T47D (cell line): ENCODE measurements around the gene PIP4P1.

Experiments
- DNase-seq, 2 experiments: peaks; one replicate each; pipeline versions ENCODE4 v3.0.0 to v3.0.0-alpha.2; 2011 to 2012; ENCODE audit warnings: low read depth in 1 of 2, low spot score in 1 of 2
- JUND ChIP-seq: IDR thresholded peaks from 2 replicates; pipeline ENCODE4 v1.6.1; 2012; ENCODE audit warnings: low read depth
- in situ Hi-C: cut with HindIII; loops from 2 replicates; pipeline ENCODE4 v1.10.0; 2016; ENCODE audit warnings: low sequenced_read_pairs, low pct_unique_long_range_greater_than_20kb

Gene PIP4P1

DNA sequence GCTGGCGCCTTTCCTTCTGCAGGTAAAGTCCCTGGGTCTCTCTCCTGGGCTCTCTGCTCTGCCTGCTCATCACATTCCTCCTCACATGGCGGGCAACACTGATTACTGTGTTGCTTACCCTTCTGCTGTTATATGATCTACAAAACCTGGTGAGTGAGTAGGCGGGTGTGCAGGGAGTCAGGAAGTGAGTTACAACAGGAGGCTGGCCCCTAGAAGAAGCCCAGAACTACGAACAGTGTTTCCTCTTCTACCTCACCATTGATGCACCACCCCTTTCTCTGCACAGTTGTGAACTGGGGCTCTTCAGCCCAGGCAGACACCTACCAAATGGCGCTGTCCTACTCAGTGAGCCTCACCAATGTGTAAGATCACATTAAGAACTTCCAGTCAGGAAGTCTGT is 20.4 kb downstream of the PIP4P1 start:
- no peak for TF ChIP-seq JUND
- DNase-seq = no peak
- in situ Hi-C loops = no loop called here

DNA sequence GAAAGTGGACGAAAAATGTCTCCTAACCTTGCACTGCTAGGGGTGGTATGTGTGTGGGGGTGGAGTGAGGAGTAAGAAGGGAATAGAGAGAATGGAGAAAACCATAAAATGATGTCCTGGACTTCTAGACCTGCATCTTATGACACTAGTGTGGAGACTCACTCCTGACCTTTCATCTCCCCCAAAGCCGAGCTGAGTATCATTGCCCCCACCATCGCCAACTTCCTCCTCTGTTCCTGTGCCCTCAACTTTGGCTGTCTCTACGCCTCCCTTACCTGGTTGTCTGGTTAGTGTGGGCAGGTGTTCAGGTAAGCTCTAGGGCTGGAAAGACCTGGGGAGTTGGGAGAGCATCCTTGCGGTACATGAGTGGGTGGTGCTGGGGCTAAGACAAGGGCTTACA is 20.8 kb downstream of the PIP4P1 start:
- no peak for TF ChIP-seq JUND
- in situ Hi-C loops = no loop called here

DNA sequence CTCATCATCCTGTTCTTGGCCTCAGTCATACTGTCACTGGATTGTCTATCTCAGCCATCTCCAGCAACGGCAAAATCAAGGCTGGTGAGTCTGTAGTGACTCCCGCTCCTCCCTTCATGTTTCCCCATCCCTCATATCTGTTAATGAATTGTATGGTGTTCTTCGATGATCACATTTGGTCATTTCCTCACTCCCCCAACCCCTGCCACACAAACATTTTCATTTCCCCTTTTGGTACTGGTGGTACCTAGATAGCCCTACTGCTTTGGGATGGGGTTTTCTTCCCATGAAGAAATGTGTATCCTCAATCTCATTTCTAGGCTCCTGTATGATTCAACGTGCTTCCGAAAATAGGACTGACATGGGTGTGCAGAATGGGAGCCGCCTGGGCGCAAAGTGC is 22.6 kb downstream of the PIP4P1 start:
- DNase-seq = no peak
- TF ChIP-seq JUND = no peak
- in situ Hi-C loops = no loop called here

More for the DNA sequence above, 20.8 kb downstream of the PIP4P1 start:
- no peak for DNase-seq

DNA sequence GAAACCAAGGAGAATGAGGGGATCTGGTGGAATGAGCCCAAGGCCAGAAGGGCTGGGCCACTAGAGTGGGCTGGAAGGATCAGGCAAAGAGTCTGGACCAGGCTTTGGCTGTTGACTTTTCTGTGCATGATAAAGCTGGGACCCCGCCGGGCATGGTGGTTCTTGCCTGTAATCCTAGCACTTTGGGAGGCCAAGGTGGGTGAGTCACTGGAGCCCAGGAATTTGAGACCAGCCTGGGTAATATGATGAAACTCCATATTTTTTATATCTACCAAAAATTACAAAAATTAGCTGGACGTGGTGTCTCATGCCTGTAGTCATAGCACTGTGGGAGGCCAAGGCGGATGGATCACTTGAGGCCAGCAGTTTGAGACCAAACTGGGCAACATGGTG is 24.9 kb downstream of the PIP4P1 start:
- in situ Hi-C loops = no loop called here
- TF ChIP-seq JUND = no peak
- no peak for DNase-seq

DNA sequence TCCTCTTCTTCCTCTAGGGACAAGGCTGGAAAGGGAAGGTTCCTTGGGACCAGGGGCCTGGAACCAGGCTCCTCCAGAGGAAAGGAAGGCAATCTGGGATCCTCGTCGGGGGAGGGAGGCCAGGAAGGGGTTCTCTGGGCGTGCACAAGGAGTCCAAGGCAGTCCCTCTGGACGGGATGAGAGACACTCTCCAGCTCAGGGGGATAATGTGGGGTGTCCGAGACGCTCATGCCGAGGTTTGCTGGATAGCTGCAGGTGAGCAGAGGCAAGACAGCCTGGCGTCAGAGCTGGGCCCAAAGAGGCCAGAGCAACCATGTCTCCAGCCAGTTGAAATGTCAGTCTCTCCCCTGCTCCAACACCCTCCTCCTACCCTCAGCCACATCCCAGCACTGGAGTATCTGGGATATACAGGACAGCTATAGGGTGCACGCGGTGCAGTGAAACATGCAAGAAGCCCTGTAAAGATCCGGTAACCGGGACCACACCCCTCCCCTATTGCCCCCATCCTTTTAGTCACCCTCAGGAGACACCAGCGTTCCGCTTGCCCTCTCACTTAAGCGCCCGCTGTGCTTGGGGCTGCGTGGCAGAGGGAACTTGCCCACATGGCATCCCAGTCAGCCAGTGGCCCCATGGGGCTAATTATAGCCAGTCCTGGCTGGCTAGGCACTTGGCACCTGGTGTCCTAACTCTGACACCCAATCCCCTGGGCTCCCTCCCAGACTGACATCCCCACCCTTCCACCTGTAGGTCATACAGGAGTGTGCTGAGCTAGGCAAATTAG is 25.5 kb downstream of the PIP4P1 start, which contains the start of gene KLHL33:
TSS of gene KLHL33 (minus strand) at position 585 of the 781 bp plus-strand sequence. CDS start at position 230, 355 bp downstream.
- DNase-seq = no peak
- TF ChIP-seq JUND = no peak
- in situ Hi-C loops = no loop called here

DNA sequence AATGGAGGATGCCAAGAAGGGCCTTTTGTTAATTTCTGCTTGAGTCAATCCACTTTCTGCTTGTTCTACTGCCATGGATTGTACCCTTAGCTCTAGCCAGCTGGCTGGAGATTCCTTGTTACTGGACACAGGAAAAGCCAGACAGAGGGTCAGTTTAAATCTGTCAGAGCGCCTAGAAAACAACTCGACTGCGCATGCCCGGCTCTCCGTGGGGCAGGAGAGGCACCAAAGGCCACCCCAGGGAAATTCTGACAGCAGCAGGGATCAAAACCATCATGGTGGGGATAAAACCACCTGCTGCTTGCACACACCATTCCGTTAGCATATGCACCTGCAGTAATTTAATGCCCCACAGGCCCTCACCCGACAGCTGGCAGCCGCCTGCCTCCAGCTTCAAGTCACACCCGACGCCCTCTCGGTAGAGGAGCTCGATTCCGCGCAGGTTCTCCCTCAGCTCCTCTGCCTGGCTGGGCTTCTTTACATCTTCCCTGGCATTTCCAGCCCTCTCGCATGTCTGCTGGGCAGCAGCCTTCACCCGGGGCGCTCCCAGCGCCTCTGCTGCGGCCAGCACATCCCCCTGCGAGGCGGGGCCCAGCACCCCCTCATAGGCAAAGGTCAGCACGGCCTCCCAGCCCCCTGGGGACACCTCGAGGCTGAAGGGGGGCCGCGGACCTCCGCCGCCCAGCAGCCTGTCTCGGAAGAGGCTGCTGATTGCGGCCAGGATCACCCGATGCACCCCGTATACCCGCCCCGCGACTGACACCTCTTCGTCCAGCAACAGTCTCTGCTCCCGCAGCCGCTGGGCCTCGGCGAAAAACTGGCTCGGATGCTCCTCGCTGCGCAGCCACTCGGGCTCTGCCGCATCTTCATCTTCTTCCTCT is 26.3 kb downstream of the PIP4P1 start:
- in situ Hi-C loops = no loop called here
- no peak for TF ChIP-seq JUND
- DNase-seq = no peak

DNA sequence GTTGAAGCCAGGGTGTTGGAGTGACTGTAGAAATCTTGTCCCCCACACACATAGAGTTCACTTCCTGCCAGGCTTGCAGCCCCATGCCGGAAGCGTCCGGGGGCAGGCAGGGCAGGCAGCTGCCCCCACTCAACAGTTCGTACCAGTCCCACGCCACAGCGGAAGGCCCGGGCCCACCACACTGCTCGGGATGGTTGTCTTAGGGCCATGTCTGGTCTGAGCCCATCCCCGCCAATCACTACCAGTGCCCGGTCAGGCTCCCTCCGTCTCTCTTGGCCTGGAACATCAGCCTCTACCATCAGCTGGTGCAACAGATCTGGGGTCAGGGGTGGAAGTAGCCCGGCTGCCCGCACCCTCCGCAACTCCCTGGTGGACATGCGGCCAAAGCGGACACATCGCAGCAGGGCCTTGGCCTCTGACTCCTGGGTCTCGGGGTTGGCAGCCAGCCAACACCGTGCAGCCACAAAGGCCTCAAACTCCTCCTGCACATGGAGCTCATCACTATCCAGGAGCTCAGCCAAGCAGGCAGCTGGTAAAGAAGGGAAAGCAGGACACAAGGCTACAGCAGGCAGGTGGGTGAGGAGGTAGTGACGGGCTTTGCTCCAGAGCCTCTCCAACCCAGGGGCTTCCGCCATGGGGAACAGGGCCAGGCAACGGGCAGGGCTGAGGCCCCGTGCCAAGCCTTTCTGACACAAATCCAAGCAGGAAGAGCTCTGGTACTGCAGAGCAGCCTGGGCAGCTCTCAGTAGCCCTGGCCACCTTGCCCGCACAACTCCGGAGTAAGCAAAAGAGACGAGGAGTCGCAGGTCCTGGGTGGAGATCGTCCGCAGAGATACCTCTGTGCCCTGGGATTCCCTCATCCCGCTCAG is 31.2 kb downstream of the PIP4P1 start:
- TF ChIP-seq JUND = no peak
- DNase-seq = no peak
- in situ Hi-C loops = no loop called here

DNA sequence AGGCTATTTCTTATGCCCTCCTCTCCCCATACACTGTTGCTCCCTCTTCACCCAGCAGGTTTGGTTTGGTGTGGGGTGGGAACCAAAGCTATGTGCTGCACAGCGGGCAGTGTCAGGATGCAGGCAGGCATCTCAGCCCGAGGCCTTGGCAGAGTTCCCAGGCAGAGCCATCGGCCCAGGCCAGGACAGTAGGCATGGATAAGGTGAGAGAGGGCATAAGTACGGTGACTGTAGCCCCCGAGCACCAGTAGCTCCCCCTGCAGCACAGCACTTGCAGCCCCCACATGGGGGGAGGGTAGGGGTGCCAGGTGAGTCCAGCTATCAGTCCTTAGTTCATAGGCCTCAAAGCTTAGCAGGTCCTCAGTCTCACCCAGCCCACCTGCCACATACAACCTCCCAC is 32.4 kb downstream of the PIP4P1 start:
- no peak for TF ChIP-seq JUND
- DNase-seq = peak in 1 of 2 experiments; percentile 3
- in situ Hi-C loops = no loop called here

DNA sequence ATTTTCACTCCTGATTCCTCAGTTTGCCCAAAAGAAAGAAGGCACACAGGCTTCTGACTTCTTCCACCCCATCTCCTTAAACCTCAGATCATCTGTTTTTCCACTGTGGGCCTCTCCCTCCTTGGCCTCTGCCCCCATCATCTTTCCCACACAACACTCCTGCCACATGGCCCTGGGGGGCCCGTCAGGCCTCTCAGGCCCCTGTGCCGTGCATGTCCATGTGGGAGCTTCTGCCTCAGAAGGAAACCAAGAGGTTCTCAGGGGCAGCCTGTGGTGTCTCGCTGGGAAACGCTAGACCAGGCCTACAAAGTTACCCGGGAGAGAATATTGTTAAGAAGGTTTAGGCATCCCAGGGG is 33.2 kb downstream of the PIP4P1 start:
- in situ Hi-C loops = no loop called here
- no peak for DNase-seq
- TF ChIP-seq JUND = no peak

DNA sequence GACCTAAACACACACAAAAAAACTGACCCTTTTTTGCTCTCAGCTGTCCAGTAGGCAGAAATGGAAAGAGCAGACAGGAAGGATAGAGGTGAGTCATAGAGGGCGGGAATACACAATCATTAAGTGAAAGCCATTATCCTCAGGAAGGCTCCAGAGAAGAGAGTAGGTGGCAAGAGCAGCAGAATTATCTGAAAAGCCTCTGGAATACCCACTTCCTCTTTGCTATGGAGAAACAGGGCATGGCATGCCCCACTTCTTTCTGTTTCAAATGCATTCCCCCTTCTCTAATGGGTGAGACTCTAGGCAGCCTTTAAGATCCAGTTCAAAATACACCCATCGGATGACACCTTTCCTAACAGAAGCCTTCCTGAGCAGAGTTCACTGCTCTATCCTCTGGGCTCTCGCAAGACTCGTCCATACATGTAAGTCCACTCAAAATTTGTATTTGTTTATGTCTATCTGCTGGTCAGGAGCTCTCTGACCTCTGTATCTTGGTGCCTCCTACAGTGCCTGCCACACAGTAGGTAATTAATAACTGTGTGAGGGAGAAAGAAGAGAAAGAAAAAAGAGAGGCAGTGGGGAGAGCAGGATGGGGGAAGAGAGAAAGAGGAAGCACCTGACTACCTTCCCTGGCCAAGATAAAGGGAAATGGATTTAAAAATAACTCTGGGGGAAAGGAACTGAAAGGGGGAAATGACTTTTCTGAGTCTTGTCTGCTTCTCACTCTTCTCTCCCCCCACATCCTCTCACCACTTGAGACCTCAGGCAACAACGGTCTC is 33.8 kb downstream of the PIP4P1 start:
- no peak for TF ChIP-seq JUND
- in situ Hi-C loops = no loop called here
- DNase-seq = no peak

DNA sequence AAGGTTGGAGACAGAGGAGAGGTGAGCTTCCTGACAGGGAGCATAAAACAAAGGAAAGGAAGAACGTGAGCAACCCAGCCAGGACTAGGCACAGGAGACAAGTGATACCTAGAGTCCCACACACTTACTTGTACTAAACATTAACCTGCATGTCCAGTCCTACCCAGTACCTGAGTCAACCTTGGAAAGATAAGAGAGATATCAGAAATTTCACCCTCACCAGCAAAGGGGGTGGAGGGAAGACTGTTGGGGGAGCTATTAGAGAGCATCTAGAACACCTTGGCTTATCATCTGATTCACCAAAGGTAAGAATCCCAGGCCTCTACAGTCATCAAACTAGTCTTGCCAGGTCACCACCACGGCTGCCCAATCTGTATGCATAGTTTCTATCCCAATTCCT is 36.4 kb downstream of the PIP4P1 start:
- no peak for DNase-seq
- in situ Hi-C loops = no loop called here
- TF ChIP-seq JUND = no peak

DNA sequence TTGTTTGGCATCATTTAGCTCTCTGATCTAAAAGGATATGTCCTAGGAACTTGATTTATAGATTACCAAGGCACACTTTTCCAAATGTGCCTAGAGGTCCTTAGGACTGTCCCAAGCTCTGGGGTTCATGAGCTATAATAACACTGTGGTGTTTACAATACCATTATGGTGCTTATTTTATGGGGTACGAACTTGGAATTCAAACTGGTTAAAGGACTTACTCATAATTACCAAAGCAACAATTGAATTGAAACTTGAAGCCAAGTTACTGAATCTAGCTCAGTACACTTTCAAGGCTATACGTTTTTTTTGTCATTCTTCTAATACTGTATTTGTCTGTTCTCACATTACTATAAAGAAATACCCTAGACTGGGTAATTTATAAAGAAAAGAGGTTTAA is 38.3 kb downstream of the PIP4P1 start:
- no peak for DNase-seq
- TF ChIP-seq JUND = no peak
- in situ Hi-C loops = no loop called here
